Neutrophil (primary cell): ENCODE data around the gene SPATA16.

Experiments
- H3K27ac ChIP-seq: fragments of 200-600 bp; sonication (generic); 2 replicates; pipeline ENCODE4 v1.5.1; 2016; ENCODE audit warnings: mild to moderate bottlenecking, moderate library complexity
- H3K27me3 ChIP-seq: fragments of 200-600 bp; sonication (generic); 2 replicates; pipeline ENCODE4 v1.6.0; 2016; ENCODE audit warnings: mild to moderate bottlenecking
- H3K36me3 ChIP-seq: fragments of 200-600 bp; sonication (generic); 2 replicates; pipeline ENCODE4 v1.5.1; 2017
- H3K4me1 ChIP-seq, 2 experiments: fragments of 200-600 bp in 1 of 2; sonication (generic) in 1 of 2; 1 replicate in 1 of 2; 2 replicates in 1 of 2; pipeline versions ENCODE4 v1.5.1 to v1.6.1; 2013 to 2016; ENCODE audit warnings: low read depth in 1 of 2, low read length in 1 of 2, mild to moderate bottlenecking in 1 of 2, moderate library complexity in 1 of 2; ENCODE audit not compliant: control insufficient read depth in 1 of 2, insufficient read depth in 1 of 2
- H3K4me3 ChIP-seq, 2 experiments: fragments of 200-600 bp in 1 of 2; sonication (generic) in 1 of 2; 1 replicate in 1 of 2; 2 replicates in 1 of 2; pipeline ENCODE4 v1.5.1; 2013 to 2016; ENCODE audit warnings: low read depth in 1 of 2, low read length in 1 of 2, mild to moderate bottlenecking in 1 of 2, moderate library complexity in 1 of 2
- H3K9me3 ChIP-seq: fragments of 200-600 bp; sonication (generic); 2 replicates; pipeline ENCODE4 v1.5.1; 2016
- TF ChIP-seq, protein P1 (sequence below): fragments of 200-600 bp; sonication (generic); IDR thresholded peaks from 2 replicates; pipeline ENCODE4 v1.5.1; 2016; ENCODE audit warnings: antibody characterized with exemption

SPATA16 gene

DNA sequence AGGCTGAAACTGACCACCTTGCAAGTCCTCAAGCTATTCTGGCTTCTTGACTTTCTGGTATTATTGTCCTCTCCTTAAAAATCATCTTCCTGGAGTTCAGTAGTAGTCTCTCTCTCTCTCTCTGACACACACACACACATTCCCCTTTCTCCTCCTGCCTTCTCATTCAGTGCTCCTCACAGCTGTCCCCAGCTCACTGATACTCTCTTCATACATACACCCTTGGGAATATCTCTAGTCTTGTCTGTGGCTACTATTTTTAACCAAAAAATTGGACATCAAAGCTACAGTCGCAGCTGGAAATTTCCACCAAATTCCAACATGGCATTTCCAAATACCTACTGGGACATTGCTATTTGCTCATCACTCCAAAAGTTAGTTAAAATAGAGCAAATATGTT is 211.6 kb downstream of the SPATA16 start:
- Histone ChIP-seq H3K27me3 (no peaks in the 10 kb centered on the region), H3K9me3 (no peaks in the 10 kb centered on the region), H3K27ac (no peak overlapping the region), H3K36me3 (no peaks in the 10 kb centered on the region), H3K4me1 (no peaks in the 10 kb centered on the region), H3K4me3 (no peak overlapping the region)
- TF ChIP-seq, protein P1, sequence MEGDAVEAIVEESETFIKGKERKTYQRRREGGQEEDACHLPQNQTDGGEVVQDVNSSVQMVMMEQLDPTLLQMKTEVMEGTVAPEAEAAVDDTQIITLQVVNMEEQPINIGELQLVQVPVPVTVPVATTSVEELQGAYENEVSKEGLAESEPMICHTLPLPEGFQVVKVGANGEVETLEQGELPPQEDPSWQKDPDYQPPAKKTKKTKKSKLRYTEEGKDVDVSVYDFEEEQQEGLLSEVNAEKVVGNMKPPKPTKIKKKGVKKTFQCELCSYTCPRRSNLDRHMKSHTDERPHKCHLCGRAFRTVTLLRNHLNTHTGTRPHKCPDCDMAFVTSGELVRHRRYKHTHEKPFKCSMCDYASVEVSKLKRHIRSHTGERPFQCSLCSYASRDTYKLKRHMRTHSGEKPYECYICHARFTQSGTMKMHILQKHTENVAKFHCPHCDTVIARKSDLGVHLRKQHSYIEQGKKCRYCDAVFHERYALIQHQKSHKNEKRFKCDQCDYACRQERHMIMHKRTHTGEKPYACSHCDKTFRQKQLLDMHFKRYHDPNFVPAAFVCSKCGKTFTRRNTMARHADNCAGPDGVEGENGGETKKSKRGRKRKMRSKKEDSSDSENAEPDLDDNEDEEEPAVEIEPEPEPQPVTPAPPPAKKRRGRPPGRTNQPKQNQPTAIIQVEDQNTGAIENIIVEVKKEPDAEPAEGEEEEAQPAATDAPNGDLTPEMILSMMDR, result no peak

DNA sequence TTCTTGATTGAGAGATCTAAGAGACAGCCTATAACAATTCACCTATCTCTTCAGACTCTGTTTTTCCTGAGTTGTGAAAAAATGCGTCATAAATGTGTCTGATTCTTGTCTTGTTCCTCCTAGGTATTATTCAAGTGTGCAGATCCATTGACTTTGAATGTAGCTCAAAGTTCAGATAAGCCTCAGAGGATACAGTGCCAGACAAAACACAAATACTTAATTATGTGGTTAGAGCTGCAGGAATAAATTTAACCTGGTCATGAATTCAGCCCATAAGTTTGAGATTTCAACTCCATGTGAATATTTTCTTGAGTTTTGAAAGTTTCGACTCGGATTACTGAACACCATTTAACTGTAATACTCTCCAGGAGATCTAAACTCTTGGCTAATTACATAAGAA is 216.5 kb downstream of the SPATA16 start:
- H3K9me3 ChIP-seq, result no peaks in the 10 kb centered on the region
- TF ChIP-seq, protein P1, result no peak
- H3K36me3 ChIP-seq, result no peaks in the 10 kb centered on the region
- no peaks in the 10 kb centered on the region for H3K27me3 ChIP-seq
- H3K4me1 ChIP-seq, result no peaks in the 10 kb centered on the region
- no peak overlapping the region for H3K4me3 ChIP-seq
- H3K27ac ChIP-seq, result no peak overlapping the region

DNA sequence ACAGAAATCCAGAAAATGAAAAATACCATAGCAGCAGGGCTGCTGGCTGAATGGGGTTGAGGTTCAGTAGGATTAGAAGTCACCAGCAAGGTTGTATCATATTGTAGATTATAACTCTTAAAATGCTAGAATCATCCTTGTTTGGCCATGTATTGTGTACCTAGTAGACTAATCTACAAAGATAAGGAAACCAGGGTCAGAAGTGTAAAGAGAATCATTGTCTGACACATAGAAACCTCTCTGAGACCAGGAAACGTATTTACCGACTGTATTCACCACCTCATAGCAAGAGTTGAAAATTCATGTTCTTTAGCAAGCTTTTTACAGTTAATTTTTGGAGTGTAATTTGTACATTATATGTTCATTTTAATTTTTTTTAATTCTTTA is 221.7 kb downstream of the SPATA16 start:
- H3K36me3 ChIP-seq, result no peaks in the 10 kb centered on the region
- H3K4me1 ChIP-seq, result no peaks in the 10 kb centered on the region
- H3K27ac ChIP-seq, result no peak overlapping the region
- peaks cover 5% of the 10 kb centered on the region for H3K27me3 ChIP-seq
- TF ChIP-seq, protein P1, result no peak
- no peak overlapping the region for H3K4me3 ChIP-seq
- H3K9me3 ChIP-seq, result no peaks in the 10 kb centered on the region

DNA sequence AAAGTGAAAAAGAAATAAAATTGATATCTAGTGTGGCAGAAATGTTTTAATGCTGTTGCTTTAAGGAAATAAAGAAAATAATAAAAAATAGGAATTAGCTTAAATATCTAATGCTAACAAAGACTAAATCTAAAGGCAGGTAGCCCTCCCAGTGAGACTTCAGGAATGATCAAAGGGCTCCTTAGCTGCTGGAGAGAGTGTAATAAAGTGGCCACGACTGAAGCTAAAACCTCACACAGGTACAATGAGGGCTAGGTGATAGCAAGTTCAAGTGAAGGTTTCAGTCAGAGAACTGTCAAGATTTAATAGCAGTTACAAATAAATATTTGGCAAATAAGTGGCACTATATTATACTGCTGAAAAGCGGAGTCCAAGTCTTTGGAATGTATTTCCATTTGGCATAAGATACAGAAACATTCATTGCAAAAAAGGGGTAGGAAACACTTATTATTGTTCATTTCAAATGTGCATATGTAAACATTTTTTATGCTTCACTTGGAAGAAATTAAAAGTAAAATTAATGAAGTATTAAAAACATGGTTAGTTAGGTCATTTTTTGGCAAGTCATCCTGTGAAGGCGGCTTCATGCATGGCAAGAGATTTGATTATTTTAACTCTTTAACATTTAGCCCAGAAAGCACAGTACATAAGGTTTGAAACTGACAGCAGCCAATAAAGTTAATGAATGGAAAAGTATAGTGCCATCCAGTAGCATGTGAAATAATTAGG is 222.3 kb downstream of the SPATA16 start:
- TF ChIP-seq, protein P1, result no peak
- Histone ChIP-seq H3K4me3 (no peak overlapping the region), H3K36me3 (no peaks in the 10 kb centered on the region), H3K27me3 (peaks cover 5% of the 10 kb centered on the region), H3K9me3 (no peaks in the 10 kb centered on the region), H3K27ac (no peak overlapping the region), H3K4me1 (no peaks in the 10 kb centered on the region)

DNA sequence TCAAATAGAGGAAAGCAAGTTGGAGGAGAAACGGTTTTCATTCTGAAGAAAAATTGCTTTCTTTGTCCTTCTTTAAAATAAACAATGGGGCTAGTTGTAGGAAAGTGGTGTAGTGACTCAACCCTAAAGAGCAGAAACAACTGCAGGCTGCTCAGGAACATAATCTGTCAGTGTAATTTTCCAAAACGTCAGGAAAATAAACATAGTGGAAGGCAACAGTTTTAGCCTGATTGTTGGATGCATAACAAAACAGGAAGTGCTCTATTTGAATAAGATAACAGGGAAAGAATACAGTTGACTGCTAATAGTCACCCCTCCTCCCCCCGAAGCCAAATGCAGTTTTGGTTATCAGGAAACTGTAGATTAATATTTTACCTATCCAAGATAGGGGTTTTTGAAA is 222.9 kb downstream of the SPATA16 start:
- Histone ChIP-seq H3K9me3 (no peaks in the 10 kb centered on the region), H3K27ac (no peak overlapping the region), H3K27me3 (peaks cover 5% of the 10 kb centered on the region), H3K4me3 (no peak overlapping the region), H3K36me3 (no peaks in the 10 kb centered on the region), H3K4me1 (no peaks in the 10 kb centered on the region)
- TF ChIP-seq, protein P1, result no peak
